ENCODE measurements around the gene USH1C.

The USH1C gene

DNA sequence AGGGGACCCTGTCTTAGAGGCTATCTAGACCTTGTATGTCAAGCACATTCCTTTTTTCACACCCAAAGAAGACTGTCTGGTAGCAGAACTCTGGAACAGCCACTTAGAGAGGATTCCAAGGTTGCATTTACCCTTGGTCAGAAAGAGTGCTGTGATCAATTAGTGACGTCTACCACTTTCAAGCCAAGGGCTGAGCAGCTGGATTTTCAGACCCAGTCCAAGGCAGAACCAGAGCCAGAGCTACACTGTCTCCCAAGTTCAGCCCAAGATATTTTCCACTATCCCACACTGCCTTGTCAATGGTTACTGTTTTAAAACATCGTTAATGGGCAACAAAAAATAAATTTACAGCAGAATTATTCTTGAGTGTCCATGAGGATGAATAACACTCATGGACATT lies 91.5 kb downstream of the USH1C start:
- H3K4me3 Mint-ChIP-seq: no peak overlapping the region
- DNase-seq: no peak
- H3K4me1 Mint-ChIP-seq (ENCODE audit: low read depth): no peaks in the 10 kb centered on the region
- no peaks in the 10 kb centered on the region for H3K9me3 Mint-ChIP-seq
- H3K27ac Mint-ChIP-seq: no peak overlapping the region
- H3K27me3 Mint-ChIP-seq: peaks cover 3% of the 10 kb centered on the region
- no peaks in the 10 kb centered on the region for H3K36me3 Mint-ChIP-seq (ENCODE audit: low read depth)

DNA sequence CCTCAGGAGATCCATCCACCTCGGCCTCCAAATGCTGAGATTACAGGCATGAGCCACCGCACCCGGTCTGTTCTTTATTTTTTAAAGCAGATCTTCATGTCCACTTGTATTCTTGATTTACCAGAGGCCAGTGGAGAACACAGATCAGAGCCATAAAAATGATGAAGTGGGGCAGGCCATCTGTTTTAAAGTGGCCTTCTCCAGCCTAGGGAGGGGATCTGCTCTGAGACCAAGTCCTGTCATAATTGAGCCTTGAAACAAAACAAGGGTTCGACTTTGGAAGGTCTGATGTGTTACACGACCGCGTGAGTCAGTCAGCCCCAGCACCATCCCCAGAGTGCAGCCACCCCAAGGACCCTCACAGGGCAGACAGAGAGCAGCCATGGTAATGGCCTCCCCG lies 95.1 kb downstream of the USH1C start:
- Mint-ChIP-seq H3K9me3 (no peaks in the 10 kb centered on the region), H3K4me3 (no peak overlapping the region), H3K27ac (no peak overlapping the region), H3K27me3 (peaks cover 2% of the 10 kb centered on the region), H3K36me3 (ENCODE audit: low read depth) (no peaks in the 10 kb centered on the region), H3K4me1 (ENCODE audit: low read depth) (no peaks in the 10 kb centered on the region)
- DNase-seq: no peak

DNA sequence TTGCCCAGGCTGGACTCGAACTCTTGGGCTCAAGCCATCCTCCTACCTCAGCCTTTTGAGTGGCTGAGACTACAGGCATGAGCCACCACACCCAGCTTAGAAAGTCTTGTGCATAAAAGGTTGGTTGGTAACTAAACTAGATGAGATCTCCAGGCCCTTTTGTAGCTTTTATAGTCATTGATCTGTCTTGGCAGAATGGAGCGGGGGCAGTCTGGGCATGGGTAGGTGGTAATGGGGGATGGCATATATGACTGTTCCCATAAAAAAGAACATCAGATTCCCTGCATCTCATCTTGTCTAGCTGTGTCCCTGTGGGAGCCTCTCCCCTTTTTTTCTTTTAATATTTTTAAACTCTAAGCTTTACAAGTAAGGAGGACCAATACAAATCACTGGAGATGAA lies 97.7 kb downstream of the USH1C start:
- Mint-ChIP-seq H3K9me3 (no peaks in the 10 kb centered on the region), H3K4me1 (ENCODE audit: low read depth) (no peaks in the 10 kb centered on the region), H3K27ac (no peak overlapping the region), H3K36me3 (ENCODE audit: low read depth) (no peaks in the 10 kb centered on the region), H3K4me3 (no peak overlapping the region), H3K27me3 (peaks cover 3% of the 10 kb centered on the region)
- DNase-seq: no peak

DNA sequence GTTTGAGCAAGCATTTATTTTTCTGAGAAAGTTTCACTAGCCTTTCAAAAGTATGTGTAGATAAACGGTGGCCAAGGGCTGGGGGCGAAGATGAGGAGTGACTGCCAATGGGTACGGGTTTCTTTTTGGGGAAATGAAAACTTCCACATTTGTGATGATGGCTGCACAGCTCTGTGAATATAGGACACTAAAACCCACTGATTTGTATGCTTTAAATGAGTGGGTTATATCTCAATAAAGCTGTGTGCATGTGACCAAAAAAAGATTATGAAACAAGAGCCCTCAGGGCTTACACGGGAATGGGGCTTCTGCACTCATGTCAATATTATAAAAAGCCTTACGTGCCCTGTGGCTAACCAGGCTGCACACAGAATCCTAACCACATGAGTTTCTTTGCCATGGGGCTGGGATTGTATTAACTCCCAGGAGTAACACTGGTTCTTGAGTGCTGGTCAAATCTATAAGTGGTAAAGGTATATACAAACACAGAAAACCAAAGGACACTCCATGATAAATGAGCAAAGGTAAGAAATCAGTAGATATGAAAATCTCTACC lies 98.9 kb downstream of the USH1C start:
- Mint-ChIP-seq H3K27me3 (peaks cover 7% of the 10 kb centered on the region), H3K27ac (no peak overlapping the region), H3K9me3 (no peaks in the 10 kb centered on the region), H3K4me1 (ENCODE audit: low read depth) (no peaks in the 10 kb centered on the region), H3K4me3 (no peak overlapping the region), H3K36me3 (ENCODE audit: low read depth) (no peaks in the 10 kb centered on the region)
- DNase-seq: no peak

DNA sequence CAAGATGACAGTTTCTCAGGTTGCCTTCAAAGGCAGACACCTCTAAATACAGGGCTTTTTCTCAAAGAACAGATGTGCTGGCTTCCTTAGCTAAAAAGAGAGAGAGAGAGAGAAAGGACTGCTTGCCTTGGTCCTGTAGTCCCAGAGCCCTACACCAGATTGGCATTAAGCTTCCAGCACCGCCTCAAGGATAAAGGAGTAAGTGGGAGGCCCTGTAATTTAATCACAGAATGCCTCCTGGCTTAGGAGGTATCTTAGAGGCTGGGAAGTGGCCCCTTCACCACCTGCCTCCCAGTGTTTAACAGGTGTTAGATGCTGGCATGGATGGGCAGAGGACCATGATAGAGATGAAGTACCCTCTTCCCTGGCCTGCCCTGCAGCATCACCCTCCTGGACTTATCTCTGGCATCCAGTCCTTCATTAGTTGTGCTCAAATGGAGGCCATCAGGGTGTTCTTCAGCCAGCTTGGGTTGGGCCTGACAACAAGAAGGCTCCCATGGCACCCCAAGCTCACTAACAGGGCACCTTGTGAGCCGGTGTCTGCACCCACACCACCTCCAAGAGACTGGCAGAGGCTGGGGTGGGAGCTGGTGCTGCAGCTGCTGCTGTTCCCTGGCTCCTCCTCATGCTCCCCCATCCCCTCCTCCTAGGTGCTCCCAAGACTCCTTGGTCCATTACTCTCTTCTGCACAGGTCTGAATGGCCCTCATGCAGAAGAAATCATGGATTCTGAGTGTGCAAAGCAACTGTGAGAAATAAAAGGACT lies 100.1 kb downstream of the USH1C start:
- Mint-ChIP-seq H3K27me3 (peaks cover 16% of the 10 kb centered on the region), H3K36me3 (ENCODE audit: low read depth) (no peaks in the 10 kb centered on the region), H3K27ac (no peak overlapping the region), H3K4me1 (ENCODE audit: low read depth) (peaks cover 7% of the 10 kb centered on the region), H3K4me3 (no peak overlapping the region), H3K9me3 (no peaks in the 10 kb centered on the region)
- no peak for DNase-seq

Measured in activated T-cell treated with anti-CD3 and anti-CD28 coated beads, Interleukin-2, amount 50 U/mL, for 24 hours (primary cell).